CD4-positive, alpha-beta T cell treated with Interferon gamma for 1 hour (primary cell): ENCODE measurements around the gene VEGFA.

ENCODE experiments used
- DNase-seq: peaks from one replicate; pipeline ENCODE4 v3.0.0-alpha.2; 2020

Gene VEGFA

GRCh38 chr6:43769526-43770371 is at the start of gene VEGFA:
VEGFA (plus strand) TSS chr6:43770211.
- DNase-seq, result peak; percentile 85

- no peak for DNase-seq
Observed at GRCh38 chr6:43720999-43721398, 49.0 kb upstream of the VEGFA start.

GRCh38 chr6:43722920-43723545 is 47.0 kb upstream of the VEGFA start:
- no peak for DNase-seq

GRCh38 chr6:43723737-43724295 is 46.2 kb upstream of the VEGFA start:
- DNase-seq, result peak; percentile 71

GRCh38 chr6:43724354-43724753 is 45.7 kb upstream of the VEGFA start:
- no peak for DNase-seq

GRCh38 chr6:43724914-43725642 is 44.9 kb upstream of the VEGFA start:
- peak; percentile 86 for DNase-seq

GRCh38 chr6:43725643-43726580 is 44.1 kb upstream of the VEGFA start:
- DNase-seq, result no peak

- no peak for DNase-seq
Observed at GRCh38 chr6:43727634-43728033, 42.4 kb upstream of the VEGFA start.

- no peak for DNase-seq
Observed at GRCh38 chr6:43728586-43728985, 41.4 kb upstream of the VEGFA start.

- no peak for DNase-seq
Observed at GRCh38 chr6:43729537-43729936, 40.5 kb upstream of the VEGFA start.

GRCh38 chr6:43730634-43731033 is 39.4 kb upstream of the VEGFA start:
- no peak for DNase-seq

- DNase-seq, result peak; percentile 62
Observed at GRCh38 chr6:43733471-43734293, 36.3 kb upstream of the VEGFA start.

- no peak for DNase-seq
Observed at GRCh38 chr6:43734294-43734665, 35.7 kb upstream of the VEGFA start.

GRCh38 chr6:43735642-43736199 is 34.3 kb upstream of the VEGFA start:
- no peak for DNase-seq

GRCh38 chr6:43736211-43736786 is 33.7 kb upstream of the VEGFA start:
- DNase-seq, result no peak

- no peak for DNase-seq
Observed at GRCh38 chr6:43736844-43737243, 33.2 kb upstream of the VEGFA start.

GRCh38 chr6:43737272-43738081 is 32.5 kb upstream of the VEGFA start:
- DNase-seq, result no peak

GRCh38 chr6:43738267-43738676 is 31.7 kb upstream of the VEGFA start:
- DNase-seq, result no peak

- no peak for DNase-seq
Observed at GRCh38 chr6:43738877-43739641, 31.0 kb upstream of the VEGFA start.
